Measurements from ENCODE around the gene JADE2.

DNA sequence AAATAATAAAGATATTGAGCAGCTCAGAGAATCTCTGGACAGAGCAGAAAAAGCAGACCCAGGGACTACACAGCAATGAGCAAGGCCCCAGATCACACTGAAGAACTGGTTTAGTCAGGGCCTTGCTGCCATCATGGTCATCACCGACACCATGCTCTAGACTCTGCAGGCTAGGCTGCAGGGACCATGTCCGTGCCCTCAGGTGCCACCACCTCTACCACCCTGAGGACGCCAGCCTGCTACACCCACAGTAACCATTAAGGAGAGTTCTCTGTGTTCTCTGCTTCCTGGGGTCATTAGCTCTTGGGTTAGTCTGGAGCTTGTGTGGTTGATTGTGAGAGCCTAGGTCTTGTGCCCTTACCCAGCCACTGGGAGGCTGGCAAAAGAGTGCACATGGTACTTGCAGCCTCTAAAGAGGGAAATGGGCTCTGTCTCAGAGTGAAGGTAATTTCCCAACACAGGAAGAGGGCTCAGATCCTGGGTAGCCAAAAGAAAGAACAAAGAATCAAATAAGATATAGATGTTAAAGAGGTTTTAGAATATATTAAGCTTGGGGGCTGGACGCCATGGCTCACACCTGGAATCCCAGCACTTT, 31.9 kb upstream of the JADE2 start:
- TF ChIP-seq, protein P1, sequence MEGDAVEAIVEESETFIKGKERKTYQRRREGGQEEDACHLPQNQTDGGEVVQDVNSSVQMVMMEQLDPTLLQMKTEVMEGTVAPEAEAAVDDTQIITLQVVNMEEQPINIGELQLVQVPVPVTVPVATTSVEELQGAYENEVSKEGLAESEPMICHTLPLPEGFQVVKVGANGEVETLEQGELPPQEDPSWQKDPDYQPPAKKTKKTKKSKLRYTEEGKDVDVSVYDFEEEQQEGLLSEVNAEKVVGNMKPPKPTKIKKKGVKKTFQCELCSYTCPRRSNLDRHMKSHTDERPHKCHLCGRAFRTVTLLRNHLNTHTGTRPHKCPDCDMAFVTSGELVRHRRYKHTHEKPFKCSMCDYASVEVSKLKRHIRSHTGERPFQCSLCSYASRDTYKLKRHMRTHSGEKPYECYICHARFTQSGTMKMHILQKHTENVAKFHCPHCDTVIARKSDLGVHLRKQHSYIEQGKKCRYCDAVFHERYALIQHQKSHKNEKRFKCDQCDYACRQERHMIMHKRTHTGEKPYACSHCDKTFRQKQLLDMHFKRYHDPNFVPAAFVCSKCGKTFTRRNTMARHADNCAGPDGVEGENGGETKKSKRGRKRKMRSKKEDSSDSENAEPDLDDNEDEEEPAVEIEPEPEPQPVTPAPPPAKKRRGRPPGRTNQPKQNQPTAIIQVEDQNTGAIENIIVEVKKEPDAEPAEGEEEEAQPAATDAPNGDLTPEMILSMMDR (conservative IDR thresholded peaks at IDR 0.05) = no peak
- no peak for TF ChIP-seq ZFX (IDR thresholded peaks at IDR 0.05)

Measured in C4-2B (cell line).